Liver (tissue), 3 donors: ENCODE results near the gene IGSF3.

Experiments
- ATF3 ChIP-seq: IDR thresholded peaks from 2 replicates; pipeline ENCODE4 v1.6.1; 2016; ENCODE audit warnings: antibody characterized with exemption
- CTCF ChIP-seq: fragments of 150-350 bp; IDR thresholded peaks from 2 replicates; pipeline ENCODE4 v1.5.1; 2017; ENCODE audit warnings: improper control_type of control experiment, low read depth, low read length; ENCODE audit not compliant: missing input control
- EGR1 ChIP-seq, 2 donors: IDR thresholded peaks; 2 replicates each; pipeline ENCODE4 v1.6.1; 2016 to 2018; ENCODE audit warnings: antibody characterized with exemption in 2 of 2, low read depth in 2 of 2
- GABPA ChIP-seq, 2 donors: IDR thresholded peaks in 1 of 2; conservative IDR thresholded peaks in 1 of 2; 2 replicates each; pipeline ENCODE4 v1.6.1; 2016; ENCODE audit warnings: antibody characterized with exemption in 2 of 2, mild to moderate bottlenecking in 1 of 2, moderate library complexity in 1 of 2
- JUND ChIP-seq, 2 donors: IDR thresholded peaks; 2 replicates each; pipeline ENCODE4 v1.6.1; 2016; ENCODE audit warnings: antibody characterized with exemption in 2 of 2
- REST ChIP-seq: IDR thresholded peaks from 2 replicates; pipeline ENCODE4 v1.6.1; 2016; ENCODE audit warnings: antibody characterized with exemption, mild to moderate bottlenecking
- RXRA ChIP-seq, 2 donors: IDR thresholded peaks; 2 replicates each; pipeline ENCODE4 v1.6.1; 2017 to 2018; ENCODE audit warnings: antibody characterized with exemption in 2 of 2, mild to moderate bottlenecking in 1 of 2
- TAF1 ChIP-seq: conservative IDR thresholded peaks from 2 replicates; pipeline ENCODE4 v1.6.1; 2016; ENCODE audit warnings: antibody characterized with exemption, mild to moderate bottlenecking
- donor health status: healthy.
- donor health status: healthy.

GRCh38 chr1:116537040-116537831 is 130.3 kb downstream of the IGSF3 start:
- TF ChIP-seq REST (no peak), GABPA (IDR thresholded peaks at IDR 0.05 in 1 of 2, conservative IDR thresholded peaks at IDR 0.05 in 1 of 2) (no peak), TAF1 (no peak), EGR1 (IDR thresholded peaks at IDR 0.05; ENCODE audit: low read depth in 2 of 2) (no peak), CTCF (no peak), JUND (IDR thresholded peaks at IDR 0.05) (no peak), ATF3 (no peak), RXRA (IDR thresholded peaks at IDR 0.05) (no peak)
